Embryonic facial prominence (tissue), 1 donor: ENCODE results near the gene CYP11A1.

Experiments used
- DNase-seq: peaks from one replicate; pipeline ENCODE4 v3.0.0-alpha.2; 2016; ENCODE audit errors: extremely low spot score

CYP11A1 gene

GRCh38 chr15:74301583-74302361 lies 65.7 kb downstream of the CYP11A1 start:
- no peak for DNase-seq

- no peak for DNase-seq
These were observed 67.2 kb downstream of the CYP11A1 start for GRCh38 chr15:74300057-74300795.

GRCh38 chr15:74297887-74298286 lies 69.6 kb downstream of the CYP11A1 start:
- DNase-seq: no peak

- DNase-seq: no peak
These were observed 71.6 kb downstream of the CYP11A1 start for GRCh38 chr15:74295800-74296199.

- no peak for DNase-seq
These were observed 73.4 kb downstream of the CYP11A1 start for GRCh38 chr15:74294010-74294409.

- DNase-seq: no peak
These were observed 74.2 kb downstream of the CYP11A1 start for GRCh38 chr15:74293021-74293810.

- peak; percentile 50 for DNase-seq
These were observed 76.1 kb downstream of the CYP11A1 start for GRCh38 chr15:74291101-74292071.

GRCh38 chr15:74290645-74291044 lies 76.8 kb downstream of the CYP11A1 start:
- no peak for DNase-seq

GRCh38 chr15:74289671-74290070 lies 77.8 kb downstream of the CYP11A1 start:
- DNase-seq: no peak
